Bronchial epithelial cell (primary cell): ENCODE results near the gene LRRC4B. TPM values are rescaled to one million over a fixed set of nuclear protein-coding genes. Genes with fewer than 3 reads are reported as not detected.

ENCODE experiments used
- DNase-seq: peaks from one replicate; pipeline ENCODE4 v3.0.0-alpha.2; 2010; ENCODE audit warnings: low read depth
- FAIRE-seq: peaks from 2 replicates; lab custom pipeline; 2011; peaks lifted over from hg19 to GRCh38; lab: Jason Lieb, UNC
- H3K27me3 ChIP-seq: 2 replicates; pipeline ENCODE4 v1.5.1; 2011; ENCODE audit warnings: low read length; ENCODE audit not compliant: control insufficient read depth, insufficient read depth
- H3K36me3 ChIP-seq: 2 replicates; pipeline ENCODE4 v1.5.1; 2011; ENCODE audit warnings: low read length; ENCODE audit not compliant: control insufficient read depth, insufficient read depth
- H3K4me3 ChIP-seq: 2 replicates; pipeline ENCODE4 v1.5.1; 2011; ENCODE audit warnings: mild to moderate bottlenecking, low read depth, low read length, control low read depth
- total RNA-seq: library from RNA; depleted of rRNA; stranded (reverse); fragments of >200 nt; gene quantifications from 2 replicates; pipeline ENCODE4 v1.2.1, GENCODE V29; 2014
- TF ChIP-seq, protein P1 (sequence below): IDR thresholded peaks from 2 replicates; pipeline ENCODE4 v1.5.1; 2011; ENCODE audit warnings: mild to moderate bottlenecking, moderate library complexity, low read length, control low read depth, inconsistent platforms; ENCODE audit not compliant: insufficient read depth, severe bottlenecking

Gene LRRC4B
- total RNA-seq, 1 donor from 2014 or later, result not detected

DNA sequence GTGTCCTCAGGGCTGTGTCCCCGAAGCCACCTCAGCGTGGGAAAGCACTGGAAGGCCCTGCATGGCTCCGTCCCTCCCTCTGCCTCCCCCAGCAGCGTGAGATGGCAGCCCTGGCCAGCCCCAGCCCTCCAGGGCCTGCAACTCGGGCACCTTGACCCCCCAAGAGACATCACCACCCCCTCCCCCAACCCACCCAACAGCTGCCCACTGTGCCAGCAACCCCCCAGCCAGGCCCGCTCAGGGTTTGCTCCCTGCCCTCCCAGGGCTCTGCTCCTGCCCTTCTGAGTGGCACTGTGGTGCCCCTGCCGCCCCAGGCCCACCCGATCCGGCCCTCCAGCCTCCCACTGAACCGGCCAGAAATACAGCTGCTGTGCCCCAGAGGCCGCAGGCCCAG is 53.1 kb downstream of the LRRC4B start:
- Histone ChIP-seq H3K4me3 (no peak overlapping the region), H3K36me3 (no peaks in the 10 kb centered on the region), H3K27me3 (no peaks in the 10 kb centered on the region)
- FAIRE-seq, result no peak
- TF ChIP-seq, protein P1, sequence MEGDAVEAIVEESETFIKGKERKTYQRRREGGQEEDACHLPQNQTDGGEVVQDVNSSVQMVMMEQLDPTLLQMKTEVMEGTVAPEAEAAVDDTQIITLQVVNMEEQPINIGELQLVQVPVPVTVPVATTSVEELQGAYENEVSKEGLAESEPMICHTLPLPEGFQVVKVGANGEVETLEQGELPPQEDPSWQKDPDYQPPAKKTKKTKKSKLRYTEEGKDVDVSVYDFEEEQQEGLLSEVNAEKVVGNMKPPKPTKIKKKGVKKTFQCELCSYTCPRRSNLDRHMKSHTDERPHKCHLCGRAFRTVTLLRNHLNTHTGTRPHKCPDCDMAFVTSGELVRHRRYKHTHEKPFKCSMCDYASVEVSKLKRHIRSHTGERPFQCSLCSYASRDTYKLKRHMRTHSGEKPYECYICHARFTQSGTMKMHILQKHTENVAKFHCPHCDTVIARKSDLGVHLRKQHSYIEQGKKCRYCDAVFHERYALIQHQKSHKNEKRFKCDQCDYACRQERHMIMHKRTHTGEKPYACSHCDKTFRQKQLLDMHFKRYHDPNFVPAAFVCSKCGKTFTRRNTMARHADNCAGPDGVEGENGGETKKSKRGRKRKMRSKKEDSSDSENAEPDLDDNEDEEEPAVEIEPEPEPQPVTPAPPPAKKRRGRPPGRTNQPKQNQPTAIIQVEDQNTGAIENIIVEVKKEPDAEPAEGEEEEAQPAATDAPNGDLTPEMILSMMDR, result no peak
- DNase-seq, result no peak

DNA sequence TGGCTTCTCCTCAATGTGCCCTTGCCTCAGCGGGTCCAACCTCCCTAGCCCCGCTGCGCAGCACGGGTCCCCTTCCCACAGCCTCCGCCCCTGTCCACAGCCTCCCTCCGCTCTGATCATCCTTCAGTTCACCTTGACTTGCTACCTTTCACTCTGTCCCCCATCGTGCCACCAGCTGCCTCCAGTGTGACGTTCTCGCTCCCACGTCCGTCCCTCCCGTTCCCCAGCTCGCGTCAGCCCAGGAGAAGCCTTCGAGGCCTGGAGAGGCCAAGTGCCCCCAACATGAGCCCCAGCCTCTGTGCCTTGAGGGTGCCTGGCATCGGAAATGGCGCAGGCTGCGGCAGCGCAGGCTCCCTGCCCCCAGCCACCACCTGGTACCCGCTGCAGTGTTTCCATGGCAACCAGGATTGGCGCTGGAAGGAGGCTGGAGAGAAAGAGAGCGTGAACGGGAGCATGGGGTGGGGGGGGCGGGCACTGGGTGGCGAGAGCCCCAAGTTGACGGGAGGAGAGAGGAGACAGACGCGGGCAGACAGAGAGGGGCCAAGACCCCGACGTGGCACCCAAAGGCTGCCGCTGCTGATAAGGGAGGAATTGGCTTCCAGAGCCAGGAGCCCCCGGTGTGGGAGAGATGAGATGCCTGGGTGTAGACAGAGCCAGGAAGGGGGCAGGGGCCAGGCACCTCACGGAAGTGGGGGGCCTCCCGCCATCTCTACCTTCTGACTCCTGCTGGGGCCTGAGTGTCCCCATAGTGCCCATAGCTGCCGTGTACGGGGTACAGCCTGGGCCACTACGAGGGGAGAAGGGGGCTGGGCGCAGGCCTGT is 53.7 kb downstream of the LRRC4B start:
- H3K27me3 ChIP-seq, result no peaks in the 10 kb centered on the region
- FAIRE-seq (no peak), DNase-seq (no peak)
- TF ChIP-seq, protein P1, result no peak
- H3K4me3 ChIP-seq, result no peak overlapping the region
- H3K36me3 ChIP-seq, result no peaks in the 10 kb centered on the region

GRCh38 chr19:50513746-50514345 is 54.4 kb downstream of the LRRC4B start, which contains the start of gene ASPDH:
Gene ASPDH, minus strand, starts transcription at chr19:50513913. Its CDS starts 90 bp downstream, at chr19:50513823.
- Histone ChIP-seq H3K4me3 (no peak within 1 kb of the TSS), H3K36me3 (no peaks in the 10 kb centered on the region), H3K27me3 (no peaks in the 10 kb centered on the region)
- TF ChIP-seq, protein P1, result no peak
- DNase-seq (no peak), FAIRE-seq (no peak)

DNA sequence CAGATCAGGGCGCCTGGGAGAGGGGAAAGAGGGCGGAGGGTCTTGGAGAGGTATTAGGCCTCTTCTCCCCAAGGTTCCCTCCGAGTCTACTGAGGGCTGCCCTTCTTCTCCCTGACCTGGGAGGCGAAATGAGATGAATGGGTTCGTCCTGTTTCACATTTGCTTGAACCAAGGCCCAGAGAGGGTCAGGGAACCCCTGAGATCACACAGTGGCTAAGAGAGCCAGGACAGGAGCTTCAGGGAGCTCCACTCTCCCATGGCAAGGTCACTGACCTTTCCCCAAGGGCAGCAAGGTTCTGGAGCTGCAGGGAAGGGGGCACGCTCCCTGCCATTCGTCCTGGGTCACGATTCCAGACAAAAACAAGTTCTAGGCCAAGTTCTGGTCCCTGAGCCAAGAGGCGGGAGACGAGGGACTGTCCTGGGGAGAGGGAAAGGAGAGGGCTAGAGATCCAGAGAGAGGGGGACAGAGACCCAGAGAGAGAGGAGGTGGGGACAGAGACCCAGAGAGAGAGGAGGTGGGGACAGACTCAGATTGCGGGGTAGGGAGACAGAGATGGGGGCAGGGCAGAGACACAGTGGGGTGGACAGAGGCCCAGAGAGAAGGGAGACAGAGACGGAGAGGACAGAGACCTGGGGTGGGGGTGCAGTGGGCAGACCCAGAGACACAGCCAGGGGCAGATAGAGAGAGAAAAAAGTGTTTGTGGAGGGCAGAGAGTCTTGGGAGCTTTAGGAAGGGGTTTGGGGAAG is 55.1 kb downstream of the LRRC4B start:
- no peaks in the 10 kb centered on the region for H3K36me3 ChIP-seq
- H3K4me3 ChIP-seq, result no peak overlapping the region
- FAIRE-seq (no peak), DNase-seq (no peak)
- no peaks in the 10 kb centered on the region for H3K27me3 ChIP-seq
- TF ChIP-seq, protein P1, result no peak

GRCh38 chr19:50512112-50512998 is 55.9 kb downstream of the LRRC4B start:
- TF ChIP-seq, protein P1, result no peak
- H3K36me3 ChIP-seq, result no peaks in the 10 kb centered on the region
- FAIRE-seq, result no peak
- no peak for DNase-seq
- no peaks in the 10 kb centered on the region for H3K27me3 ChIP-seq
- H3K4me3 ChIP-seq, result peak overlapping the region; percentile 70
